GM18507 (cell line): ENCODE results near the gene TMEM86B.

Experiments
- DNase-seq: peaks from one replicate; pipeline ENCODE4 v3.0.0; 2011; ENCODE audit warnings: low read depth; ENCODE audit not compliant: insufficient read length; ENCODE audit errors: extremely low spot score
- FAIRE-seq: peaks from 2 replicates; lab custom pipeline; 2011; peaks lifted over from hg19 to GRCh38; lab: Jason Lieb, UNC

Gene TMEM86B

DNA sequence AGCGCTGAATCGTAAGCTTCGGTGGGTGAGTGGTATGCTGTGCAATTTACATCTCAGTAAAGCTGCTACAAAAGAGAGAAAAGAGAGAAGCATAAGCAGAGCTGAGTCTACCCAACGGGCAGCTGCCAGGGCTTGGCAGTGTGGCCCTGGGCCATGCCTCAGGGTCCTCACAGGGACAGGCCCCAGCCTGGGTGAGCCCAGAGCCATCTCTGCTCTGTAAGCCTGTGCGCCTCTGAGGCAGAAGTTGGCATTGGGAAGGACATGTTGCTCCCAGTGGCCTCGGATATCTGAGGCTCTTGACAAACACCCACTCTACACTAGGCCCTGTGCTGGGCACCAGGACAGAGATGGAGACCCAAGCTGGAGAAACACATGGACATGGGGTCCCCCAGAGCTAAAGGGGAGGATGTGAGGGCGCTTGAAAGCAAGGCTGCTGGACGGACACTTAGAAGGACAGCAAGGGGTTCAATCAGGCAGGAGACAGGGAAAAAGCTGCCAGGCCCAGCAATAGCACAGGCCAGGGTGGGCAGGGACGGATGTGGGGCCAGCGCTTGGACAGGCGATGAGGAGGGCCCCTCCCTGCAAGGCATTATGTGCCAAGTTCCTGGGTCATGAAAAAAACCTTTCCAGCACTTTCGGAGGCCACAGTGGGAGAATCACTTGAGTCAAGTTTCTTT lies 15.6 kb upstream of the TMEM86B start:
- DNase-seq (no peak), FAIRE-seq (no peak)

DNA sequence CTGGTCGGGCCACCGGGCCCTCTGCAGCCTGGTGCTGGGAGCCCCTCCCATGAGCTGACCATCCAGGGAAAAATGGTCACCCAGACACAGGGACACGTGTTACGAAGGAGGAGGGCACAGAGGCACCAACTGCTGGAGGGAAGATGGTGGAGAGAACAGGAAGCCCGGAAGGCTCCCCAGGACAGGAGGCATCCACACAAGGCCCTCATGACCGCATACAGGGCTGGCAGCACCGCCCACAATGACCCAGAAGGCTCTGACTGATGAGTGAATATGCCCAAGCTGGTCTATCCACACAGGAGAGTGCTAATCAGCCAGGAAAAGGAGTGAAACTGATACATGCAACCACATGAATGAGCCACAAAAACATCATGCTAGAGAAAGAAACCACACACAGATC lies 14.0 kb upstream of the TMEM86B start:
- FAIRE-seq (no peak), DNase-seq (no peak)

DNA sequence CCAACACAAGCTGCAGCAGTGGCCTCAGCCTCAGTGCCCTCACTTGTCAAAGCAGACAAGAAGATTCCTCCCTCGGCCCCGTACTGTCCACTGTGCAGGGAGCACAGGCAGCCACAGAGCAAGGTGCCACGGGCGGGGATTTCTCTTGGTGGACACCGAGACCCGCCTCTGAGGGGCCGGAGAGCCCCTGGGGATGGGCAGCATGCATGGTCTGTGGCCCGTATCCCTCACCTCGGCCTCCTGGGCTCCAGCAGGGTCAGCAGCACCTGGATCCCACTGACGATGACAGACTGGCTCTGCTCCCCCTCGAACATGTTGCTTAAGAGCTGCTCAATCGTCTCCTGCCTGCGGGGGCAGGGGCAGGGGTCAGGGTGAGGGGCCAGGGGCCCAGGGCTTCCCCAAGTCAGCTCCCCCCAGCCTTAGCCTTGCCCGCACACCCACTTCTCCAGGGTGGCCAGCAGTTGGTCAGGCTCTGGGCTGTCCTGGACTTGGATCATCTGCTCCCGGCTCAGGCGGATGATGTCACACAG lies 13.4 kb upstream of the TMEM86B start:
- FAIRE-seq (no peak), DNase-seq (no peak)

GRCh38 chr19:55241143-55241934 lies 12.8 kb upstream of the TMEM86B start:
- no peak for DNase-seq
- no peak for FAIRE-seq

GRCh38 chr19:55240713-55241020 lies 12.1 kb upstream of the TMEM86B start:
- FAIRE-seq (no peak), DNase-seq (no peak)

- DNase-seq = no peak
- no peak for FAIRE-seq
Observed at GRCh38 chr19:55239004-55239403, 10.4 kb upstream of the TMEM86B start.

- DNase-seq = no peak
- FAIRE-seq = no peak
Observed at GRCh38 chr19:55238030-55238429, 9.5 kb upstream of the TMEM86B start.

DNA sequence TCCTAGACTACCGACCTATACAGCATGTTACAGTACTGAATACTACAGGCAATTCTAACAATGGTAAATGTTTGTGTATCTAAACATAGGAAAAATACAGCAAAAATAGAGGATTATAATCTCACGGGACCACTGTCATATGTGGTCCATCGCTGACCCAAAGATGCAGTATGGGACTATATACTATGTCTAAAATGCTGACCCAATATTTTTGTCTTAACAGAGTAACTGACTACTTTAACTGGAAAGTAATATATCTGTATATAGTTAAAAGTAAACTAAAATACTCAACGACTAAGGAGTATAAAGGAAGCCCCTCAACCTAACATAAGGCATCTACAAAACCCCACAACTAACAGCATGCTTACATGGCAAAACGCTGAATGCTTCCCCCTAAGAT lies 4.4 kb upstream of the TMEM86B start:
- DNase-seq = no peak
- FAIRE-seq = no peak

DNA sequence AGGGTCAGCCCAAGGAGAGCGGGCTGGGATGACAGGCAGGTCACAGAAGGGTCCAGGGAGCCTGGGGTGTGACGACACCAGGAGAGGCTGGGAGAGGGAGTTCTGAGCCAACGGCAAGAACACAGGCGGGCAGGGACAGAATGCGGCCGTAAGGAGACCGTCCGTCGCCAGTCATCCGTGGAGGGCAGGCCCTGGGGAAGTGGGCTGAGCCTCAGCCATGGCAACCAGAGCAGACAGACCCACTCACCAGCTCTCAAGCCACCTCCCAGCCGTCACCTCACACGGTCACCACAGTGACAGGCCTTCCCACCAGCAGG lies 3.7 kb upstream of the TMEM86B start:
- no peak for FAIRE-seq
- DNase-seq = no peak

DNA sequence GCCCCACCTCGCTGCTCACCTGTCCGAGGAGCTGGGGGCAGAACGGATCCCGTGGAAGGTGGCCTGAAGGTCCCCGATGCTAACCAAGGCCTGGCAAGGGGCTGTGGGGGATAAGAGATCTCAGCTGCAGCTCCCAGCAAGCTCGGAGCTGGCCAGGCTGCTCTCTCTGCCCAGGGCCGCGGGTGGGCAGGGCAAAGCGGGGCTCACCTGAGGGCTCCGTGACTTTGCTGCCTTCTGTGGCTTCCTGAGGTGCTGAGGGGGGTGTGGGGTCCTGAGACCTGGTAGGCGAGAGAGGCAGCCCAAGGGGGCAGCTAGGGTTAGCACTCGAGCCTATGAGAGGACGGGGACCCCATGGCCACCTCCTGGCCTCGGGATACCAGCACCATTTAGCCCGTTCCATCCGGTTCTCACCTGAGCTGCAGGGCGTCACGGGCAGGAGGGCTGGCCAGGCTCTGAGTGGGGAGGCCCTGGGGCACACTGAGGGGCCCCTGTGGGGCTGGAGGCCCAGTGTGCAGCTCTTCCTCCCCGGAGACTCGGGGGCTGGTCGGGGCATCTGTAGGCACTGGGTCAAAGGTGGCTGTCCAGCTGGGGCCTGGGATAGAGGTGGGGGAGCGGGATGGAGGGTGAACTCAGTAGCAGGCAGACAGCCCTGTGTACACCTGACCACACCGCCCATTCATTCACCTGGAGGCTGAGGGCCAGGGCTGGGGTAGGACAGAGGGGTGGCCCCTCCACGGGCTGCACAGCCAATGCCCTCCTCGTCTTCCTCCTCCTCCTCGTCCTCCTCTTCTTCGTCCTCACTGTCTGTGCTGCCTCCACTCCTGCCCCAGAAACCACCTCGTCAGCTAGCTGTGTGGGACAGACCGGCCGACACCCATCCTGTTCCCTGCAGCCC lies 3.1 kb upstream of the TMEM86B start:
- FAIRE-seq (no peak), DNase-seq (no peak)

DNA sequence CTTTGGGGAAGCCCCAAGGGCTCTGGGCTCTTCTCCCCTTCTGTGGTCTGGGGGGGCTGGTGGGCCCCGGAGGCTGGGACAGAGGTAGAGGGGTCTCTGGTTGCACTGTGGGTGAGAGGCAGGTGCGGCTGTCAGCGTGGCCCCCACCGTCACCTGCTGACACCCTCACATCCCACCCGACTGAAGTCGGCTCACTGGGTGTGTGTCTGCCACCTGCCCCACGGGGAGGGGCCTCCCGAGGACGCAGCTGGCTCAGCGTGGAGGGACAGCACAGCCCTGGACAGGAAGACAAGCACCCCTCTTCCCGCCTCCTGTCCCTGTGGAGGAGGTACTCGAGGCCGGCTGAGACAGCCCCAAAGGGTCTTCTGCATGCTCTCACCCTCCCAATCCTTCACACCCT lies 2.2 kb upstream of the TMEM86B start:
- FAIRE-seq = no peak
- DNase-seq = no peak

DNA sequence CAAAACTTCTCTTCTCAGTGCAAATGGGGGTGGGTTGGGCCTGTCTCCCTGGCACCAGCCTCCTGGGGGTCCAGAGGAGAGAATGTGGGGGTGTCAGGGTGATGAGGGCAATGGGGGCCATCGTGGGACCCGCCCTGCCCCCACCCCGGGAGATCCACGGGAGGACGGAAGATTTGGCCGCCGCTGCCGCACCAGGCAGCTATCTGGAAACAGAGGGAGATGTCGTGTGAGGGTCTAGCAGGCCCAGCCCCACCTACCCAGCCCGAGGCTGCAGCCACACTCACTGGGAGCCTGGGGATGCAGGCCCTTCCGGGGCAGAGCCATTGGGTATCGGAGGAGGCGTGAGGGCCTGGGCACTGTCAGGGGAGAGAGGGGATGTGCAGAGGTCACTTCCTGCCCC lies 1.8 kb upstream of the TMEM86B start:
- FAIRE-seq = no peak

DNA sequence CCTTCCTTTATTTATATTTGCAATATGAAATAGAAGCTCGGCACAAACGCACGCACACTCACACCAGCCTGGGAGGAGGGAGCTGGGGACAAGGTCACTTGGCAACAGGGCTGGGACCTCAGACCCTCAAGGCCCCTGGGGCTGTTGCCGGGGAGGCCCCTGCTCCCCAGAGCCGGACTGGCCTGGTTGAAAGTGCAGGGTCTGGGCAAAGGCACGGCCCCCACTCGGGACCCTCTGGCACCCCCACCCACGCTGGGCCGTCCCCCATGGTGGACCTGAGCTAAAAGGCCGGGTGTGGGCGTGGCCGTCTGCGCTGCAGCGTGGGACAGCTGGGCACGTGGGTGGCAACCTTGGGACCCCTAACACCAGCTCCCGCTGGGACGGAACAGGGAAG lies 1.2 kb upstream of the TMEM86B start:
- FAIRE-seq (no peak), DNase-seq (no peak)

More for the DNA sequence above, 1.8 kb upstream of the TMEM86B start:
- no peak for DNase-seq

GRCh38 chr19:55229145-55229788 lies 704 bp upstream of the TMEM86B start:
- FAIRE-seq (no peak), DNase-seq (no peak)

- DNase-seq (no peak), FAIRE-seq (no peak)
Observed at GRCh38 chr19:55228015-55228391, 560 bp downstream of the TMEM86B start.

DNA sequence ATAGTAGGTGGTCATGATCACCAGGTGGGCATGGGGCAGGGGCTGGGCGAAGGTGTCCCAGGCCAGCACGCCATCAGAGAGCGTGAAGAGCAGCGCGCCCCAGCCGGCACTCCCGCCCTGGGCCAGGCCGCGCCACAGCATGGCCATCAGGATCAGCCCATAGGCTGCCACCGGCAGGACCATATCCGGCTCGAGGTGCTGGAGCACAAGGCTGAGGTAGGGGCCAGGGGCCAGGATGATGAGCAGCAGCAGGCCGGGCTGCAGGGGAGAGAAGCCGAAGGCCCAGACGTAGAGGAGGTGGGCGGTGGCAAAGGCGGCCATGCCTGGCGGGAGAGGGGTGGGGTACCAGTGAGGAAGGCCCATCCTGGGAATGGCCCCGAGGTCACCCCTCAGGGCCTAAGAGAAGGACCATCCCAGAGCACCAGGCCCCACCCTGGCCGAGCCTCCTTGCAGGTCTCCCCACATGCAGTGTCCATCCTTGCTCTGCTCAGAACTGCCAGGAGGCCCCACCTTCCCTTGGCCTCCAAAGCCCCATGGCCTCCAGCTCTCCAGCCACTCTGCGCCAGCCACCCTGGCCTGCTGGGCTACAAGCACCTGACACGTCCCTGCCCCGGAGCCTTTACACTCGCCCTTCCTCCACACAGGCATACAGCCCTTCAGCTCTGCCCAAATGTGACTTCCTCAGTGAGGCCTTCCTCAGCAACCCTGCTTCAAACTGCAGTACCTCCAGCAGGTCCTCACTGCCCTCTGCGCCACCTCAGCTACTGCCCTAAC lies 1.1 kb downstream of the TMEM86B start:
- DNase-seq (no peak), FAIRE-seq (no peak)

GRCh38 chr19:55226788-55227187 lies 1.8 kb downstream of the TMEM86B start:
- FAIRE-seq (no peak), DNase-seq (no peak)

DNA sequence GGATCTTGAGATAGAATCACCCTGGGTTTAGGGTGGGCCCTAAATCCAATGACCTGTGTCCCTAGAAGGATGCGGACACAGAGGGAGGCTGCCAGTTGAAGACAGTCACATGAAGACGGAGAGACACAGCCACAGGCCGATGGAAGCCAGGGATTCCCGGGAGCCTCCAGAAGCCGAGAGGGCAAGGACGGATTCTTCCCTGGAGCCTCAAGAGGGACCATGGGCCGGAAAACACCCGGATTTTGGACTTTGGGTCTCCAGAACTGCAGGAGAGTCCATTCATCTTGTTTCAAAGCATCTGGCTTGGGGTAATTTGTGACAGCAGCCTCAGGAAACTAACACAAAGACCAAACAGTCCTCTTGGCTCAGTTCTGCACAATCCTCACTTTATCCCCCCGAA lies 2.3 kb downstream of the TMEM86B start:
- DNase-seq = no peak
- no peak for FAIRE-seq

GRCh38 chr19:55225415-55225958 lies 3.1 kb downstream of the TMEM86B start:
- no peak for FAIRE-seq

More at GRCh38 chr19:55225415-55225958, 3.1 kb downstream of the TMEM86B start:
- no peak for DNase-seq
